NCI-H774 (cell line): ENCODE results near the gene DDX24.
A peak's percentile ranks its signal among the peaks of the same experiment; 100 is the strongest.

Source experiments
- DNase-seq: peaks from one replicate; lab custom pipeline; 2025; lab: John Stamatoyannopoulos, UW

The DDX24 gene

GRCh38 chr14:94080621-94081385, at the start of gene DDX24, which contains the start of gene IFI27L1:
Gene DDX24 (minus strand): TSS chr14:94081202. CDS start chr14:94079742, 1,460 bp downstream.
Gene IFI27L1 (plus strand): TSS chr14:94081310. CDS start chr14:94096938, 15,628 bp downstream.
- DNase-seq: peak; percentile 93

GRCh38 chr14:94129758-94130414, 48.9 kb upstream of the DDX24 start:
- peak; percentile 53 for DNase-seq

GRCh38 chr14:94129111-94129757, 48.2 kb upstream of the DDX24 start, which contains the start of gene IFI27L2:
Gene IFI27L2 (minus strand): TSS chr14:94129604. CDS start chr14:94129564, 40 bp downstream.
- DNase-seq: peak; percentile 82

DNA sequence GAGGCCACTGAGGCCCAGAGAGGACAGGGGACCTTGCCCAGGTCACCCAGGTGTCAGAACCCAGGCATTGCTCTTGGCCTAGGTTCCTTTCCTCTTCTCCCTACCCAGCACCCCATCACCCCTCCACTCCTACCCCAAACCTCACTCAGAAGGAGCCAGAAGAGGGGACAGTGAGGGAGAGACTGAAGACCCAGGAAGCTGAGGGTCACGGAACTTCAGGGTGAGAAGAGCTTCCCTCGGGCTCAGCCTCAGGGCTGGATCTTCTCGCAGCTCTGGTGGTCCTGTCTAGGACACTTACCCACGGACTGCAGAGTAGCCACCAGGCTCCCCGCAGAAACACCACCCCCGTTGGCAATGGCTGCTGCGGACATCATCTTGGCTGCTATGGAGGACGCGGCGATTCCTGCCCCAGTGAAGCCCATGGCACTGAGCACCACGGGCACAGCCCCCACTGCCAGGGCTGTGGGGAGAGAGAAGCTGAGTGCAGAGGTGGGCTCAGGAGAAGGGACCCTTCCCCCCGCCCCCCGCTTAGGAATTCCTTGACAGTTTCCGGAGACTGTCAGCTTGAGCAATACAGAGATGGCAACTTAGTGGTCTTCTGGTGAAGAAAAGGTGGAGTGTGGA, 47.3 kb upstream of the DDX24 start:
- no peak for DNase-seq

- DNase-seq: no peak
Measured at GRCh38 chr14:94127330-94127729, 46.3 kb upstream of the DDX24 start.

GRCh38 chr14:94126800-94127199, 45.8 kb upstream of the DDX24 start:
- no peak for DNase-seq

DNA sequence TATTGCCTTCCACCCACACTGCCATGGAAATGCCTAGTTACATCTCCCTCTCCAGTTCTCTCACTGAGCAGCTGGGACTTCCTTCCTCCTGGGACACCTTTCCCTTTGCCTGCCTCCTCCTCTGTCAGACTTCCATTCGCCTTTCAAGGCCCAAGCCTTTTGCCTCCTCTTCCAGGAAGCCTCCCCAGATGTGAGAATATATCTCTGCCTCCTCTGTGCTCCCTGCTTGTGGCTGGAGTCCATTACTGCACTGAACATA, 45.3 kb upstream of the DDX24 start:
- no peak for DNase-seq

DNA sequence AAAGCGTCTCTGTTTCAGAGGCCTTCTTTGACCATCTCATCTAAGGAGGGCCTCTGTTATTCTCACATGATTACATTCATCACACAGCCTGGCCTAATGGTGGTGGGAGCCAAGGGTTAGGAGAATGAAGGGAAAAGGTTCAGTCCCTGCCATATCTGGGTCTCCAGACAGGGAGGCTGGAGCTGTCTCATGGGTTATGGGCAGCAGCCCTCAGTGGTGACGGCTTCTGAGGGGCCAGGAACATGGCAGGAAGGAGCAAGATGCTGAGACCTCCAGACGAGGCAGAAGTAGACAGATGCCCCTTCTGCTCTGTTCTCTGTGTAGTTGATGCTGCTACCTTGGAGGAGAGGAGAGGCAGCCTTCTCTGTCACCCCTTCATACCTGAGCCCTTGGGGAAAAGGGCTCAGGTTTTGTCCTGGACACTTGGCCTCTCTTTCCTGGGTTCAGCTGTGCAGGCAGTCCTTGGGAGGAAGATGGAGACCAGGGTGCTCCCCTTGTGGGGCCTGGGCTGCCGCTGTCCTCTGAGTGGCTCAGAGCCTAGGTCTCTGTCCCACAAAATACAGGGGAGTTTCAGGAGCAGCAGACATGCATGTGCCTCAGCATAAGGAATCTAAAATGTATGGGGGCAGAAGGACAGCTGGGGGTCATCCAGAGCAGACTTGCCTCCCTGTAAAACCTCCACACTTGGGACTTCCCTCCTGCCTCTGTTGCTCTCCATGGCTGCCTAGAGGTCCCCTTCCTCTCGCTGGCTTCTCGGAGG, 44.8 kb upstream of the DDX24 start:
- DNase-seq: no peak

- DNase-seq: no peak
Measured at GRCh38 chr14:94124582-94125377, 43.8 kb upstream of the DDX24 start.

GRCh38 chr14:94123868-94124267, 42.9 kb upstream of the DDX24 start:
- DNase-seq: no peak

GRCh38 chr14:94123296-94123695, 42.3 kb upstream of the DDX24 start:
- DNase-seq: no peak

DNA sequence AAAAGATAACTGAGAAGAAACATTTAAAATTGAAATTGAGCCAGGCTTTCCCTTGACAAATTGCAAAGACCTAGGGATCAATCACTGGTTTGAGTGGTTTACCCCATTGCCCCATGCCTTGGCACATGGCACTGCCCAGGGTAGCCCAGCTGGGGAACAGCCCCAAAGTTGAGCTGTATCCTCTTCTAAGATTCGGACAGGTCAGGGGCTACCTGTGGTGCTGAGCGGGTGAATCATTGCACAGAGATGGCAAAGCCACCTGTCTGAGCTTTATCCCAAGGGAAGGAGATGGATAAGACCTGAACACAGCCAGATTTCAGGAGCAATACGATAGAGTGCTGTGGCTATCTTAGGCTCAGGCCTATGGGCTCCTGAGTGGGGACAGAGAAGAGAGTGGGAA, 41.4 kb upstream of the DDX24 start:
- no peak for DNase-seq

DNA sequence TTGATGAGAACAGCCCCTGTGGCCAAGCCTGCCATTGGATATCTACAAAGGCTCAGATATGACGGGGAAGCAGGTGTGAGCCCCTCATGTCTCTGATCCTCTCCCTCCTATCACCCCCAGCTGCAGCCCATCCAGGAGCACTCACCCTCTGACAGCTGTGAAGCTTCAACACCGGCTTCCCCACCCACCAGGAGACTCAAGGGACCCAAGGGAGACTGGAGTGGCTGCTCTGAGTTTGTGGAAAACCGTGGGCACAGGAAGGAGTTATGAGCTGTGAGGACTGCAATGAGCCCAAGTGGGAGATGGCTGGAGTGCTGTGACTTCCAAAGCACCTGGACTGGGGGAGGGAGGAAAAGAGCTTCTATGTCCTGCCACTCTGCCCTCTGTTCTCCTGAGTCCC, 40.5 kb upstream of the DDX24 start:
- DNase-seq: no peak

DNA sequence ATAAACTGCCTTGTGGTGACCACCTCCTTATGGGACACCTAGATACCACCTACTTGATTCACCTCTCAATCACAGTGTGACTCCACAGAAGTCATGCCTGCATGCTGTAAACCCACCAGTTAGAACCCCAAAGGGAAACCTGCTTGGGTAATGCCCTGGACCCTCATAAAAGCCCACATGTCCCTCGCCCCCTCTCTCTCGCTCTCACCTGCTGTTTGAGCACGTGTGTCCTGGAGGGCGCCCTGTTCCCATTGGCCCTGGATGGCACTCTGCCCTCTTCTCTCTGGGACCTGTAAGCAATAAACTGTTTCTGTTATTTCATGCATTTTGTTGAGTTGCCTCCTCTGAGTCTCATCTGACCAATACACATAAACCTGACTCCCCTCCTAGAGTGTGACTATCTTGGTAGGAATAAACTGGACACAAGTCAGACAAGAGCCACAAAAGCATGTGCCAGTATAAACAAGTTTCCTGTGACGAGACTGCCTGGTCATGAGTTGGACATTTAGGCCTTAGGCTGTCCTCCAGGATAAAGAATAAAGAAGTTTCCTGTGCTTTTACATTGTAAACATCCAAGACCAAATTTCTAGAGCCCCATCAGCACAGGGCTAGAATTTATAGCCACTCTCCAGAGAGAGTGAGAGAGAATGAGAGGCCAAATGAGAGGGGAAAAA, 39.8 kb upstream of the DDX24 start:
- DNase-seq: no peak

DNA sequence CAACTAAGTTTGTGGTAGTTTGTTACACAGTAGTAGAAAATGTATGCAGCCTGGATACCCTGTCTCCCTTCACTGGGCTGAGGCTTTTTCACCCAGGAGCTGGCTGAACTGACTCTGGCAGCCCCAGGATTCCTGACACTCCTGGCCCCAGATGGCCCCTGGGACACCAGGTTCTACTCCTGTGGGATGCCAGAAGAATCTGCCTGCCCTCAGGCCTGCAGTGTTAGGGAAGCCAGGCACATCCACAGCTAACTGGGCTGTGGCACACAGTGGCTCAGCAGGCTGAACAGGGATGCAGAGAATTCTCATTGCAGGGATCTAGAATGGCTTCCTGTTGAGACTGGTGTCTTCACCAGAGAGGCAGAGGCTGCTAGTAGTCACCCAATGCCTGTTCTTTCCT, 38.1 kb upstream of the DDX24 start:
- no peak for DNase-seq

- DNase-seq: no peak
Measured at GRCh38 chr14:94117856-94118255, 36.9 kb upstream of the DDX24 start.

DNA sequence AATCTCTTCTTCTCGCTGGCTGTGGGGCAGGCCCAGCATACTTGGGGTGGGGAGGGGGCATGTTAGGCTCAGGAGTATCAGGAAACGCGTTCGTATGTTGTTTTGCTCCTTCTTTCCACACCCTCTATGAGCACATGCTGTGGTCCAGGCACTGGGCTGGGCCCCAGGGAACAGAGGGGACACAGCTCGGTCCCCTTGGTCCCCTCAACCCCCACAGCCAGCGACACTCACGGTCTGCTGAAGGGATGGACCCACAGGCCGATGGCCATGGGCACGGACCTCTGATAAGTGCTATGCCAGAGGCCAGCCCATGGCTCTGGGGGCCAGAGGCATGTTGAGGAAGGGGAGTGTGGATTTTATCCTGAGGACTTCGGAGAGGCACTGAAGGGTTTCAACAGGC, 35.7 kb upstream of the DDX24 start:
- no peak for DNase-seq

- DNase-seq: no peak
Measured at GRCh38 chr14:94115631-94116030, 34.6 kb upstream of the DDX24 start.

DNA sequence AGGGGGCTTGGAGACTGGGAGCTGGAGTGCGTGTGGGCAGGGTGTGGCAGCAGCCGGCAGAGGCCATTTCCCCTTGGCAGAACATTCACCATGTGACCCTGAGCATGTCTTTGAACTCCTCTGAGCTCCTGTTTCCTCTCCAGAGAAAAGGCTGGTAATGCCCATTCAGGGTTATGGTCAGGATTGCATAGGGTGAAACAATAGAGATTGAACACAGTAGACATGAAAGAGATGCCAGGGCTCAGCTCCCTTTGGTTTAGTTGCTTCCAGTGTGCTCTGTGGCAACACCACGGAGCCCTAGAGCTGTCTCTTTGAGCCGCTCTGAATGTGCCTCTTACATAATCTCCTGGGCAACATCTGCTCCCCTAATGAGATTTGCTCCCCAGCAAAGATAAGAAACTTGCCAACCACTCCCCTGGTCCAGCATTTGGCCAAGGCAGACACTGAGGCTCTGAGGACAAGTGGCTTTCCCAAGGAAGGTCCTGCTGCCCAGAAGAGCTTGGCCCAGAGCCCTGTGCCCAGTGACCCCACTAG, 34.1 kb upstream of the DDX24 start:
- no peak for DNase-seq

DNA sequence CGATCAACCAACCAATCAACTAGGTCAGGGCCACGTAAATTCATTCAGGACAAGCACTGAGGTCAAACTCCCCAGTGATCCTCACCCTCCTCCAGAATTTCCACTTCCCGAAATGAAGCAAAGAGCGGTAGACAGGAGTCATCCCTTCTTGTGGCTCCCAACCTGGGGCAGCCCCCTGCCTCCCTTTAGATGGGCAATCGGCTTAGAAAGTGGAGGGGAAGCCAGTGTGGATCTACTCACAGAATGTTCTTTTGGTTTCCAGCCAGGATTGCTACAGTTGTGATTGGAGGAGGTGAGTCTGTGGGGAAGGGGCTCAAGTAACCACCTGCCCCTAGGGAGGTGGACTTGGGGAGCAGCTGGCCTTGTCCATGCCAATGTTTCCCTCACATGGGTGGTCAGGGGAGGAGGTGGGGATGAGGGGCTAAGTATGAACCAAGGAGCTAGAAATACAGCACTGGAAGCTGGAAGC, 33.6 kb upstream of the DDX24 start:
- no peak for DNase-seq
